ENCODE data around the gene NCR1. TPM values are rescaled to one million over a fixed set of nuclear protein-coding genes. Genes with fewer than 3 reads are reported as not detected.
"Not testable (repeated sequence)": the region's sequence is repeated elsewhere in the genome, so short reads cannot be mapped to it uniquely, and the experiment has no call there.

Gene NCR1
- total and polyA plus RNA-seq, 2 donors (not counting 1 experiment from before 2014, with no cell fraction given) = 2.4 TPM; not detected in 1

DNA sequence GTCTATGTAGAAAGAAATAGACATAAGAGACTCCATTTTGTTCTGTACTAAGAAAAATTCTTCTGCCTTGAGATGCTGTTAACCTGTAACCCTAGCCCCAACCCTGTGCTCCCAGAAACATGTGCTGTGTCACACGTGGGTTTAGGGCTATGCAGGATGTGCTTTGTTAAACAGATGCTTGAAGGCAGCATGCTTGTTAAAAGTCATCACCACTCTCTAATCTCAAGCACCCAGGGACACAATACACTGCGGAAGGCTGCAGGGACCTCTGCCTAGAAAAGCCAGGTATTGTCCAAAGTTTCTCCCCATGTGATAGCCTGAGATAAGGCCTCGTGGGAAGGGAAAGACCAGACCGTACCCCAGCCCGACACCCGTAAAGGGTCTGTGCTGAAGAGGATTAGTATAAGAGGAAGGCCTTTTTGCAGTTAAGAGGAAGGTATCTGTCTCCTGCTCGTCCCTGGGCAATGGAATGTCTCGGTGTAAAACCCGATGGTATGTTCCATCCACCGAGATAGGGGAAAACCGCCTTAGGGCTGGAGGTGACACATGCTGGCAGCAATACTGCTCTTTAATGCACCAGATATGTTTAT lies 37.9 kb downstream of the NCR1 start:
- H3K9me3 Mint-ChIP-seq (ENCODE audit: insufficient read depth); H3K4me1 ChIP-seq (ENCODE audit: control insufficient read depth in 2 of 2, insufficient read depth in 2 of 2, low read length in 2 of 2); DNase-seq; H3K4me3 Mint-ChIP-seq; H3K4me3 ChIP-seq (ENCODE audit: control extremely low read depth in 1 of 5, extremely low read depth in 1 of 5, insufficient read depth in 1 of 5, low read depth in 2 of 5, low read length in 4 of 5); H3K9me3 ChIP-seq (ENCODE audit: control extremely low read depth in 1 of 3, control insufficient read depth in 2 of 3, insufficient read depth in 1 of 3, low read length in 2 of 3); POLR2A ChIA-PET; H3K4me1 Mint-ChIP-seq; CTCF ChIA-PET; ATAC-seq (ENCODE audit: low read depth); H3K27ac ChIP-seq (ENCODE audit: low read length in 2 of 2); H3K9ac ChIP-seq (ENCODE audit: low read length); H3K4me2 ChIP-seq (replicated peaks; ENCODE audit: low read depth, low read length, poor library complexity, severe bottlenecking); H3K79me2 ChIP-seq (ENCODE audit: control insufficient read depth, insufficient read depth, low read length); H3K27me3 Mint-ChIP-seq; H3K27ac Mint-ChIP-seq; intact Hi-C loops (cut with micrococcal nuclease); H4K20me1 ChIP-seq (ENCODE audit: control insufficient read depth, insufficient read depth, low read length, poor library complexity, severe bottlenecking); H3K36me3 ChIP-seq (replicated peaks in 1 of 2; ENCODE audit: control extremely low read depth in 1 of 2, control insufficient read depth in 1 of 2, extremely low read depth in 1 of 2, insufficient read depth in 2 of 2, low read length in 1 of 2); H2AFZ ChIP-seq (ENCODE audit: insufficient read depth, low read depth, low read length, poor library complexity, severe bottlenecking): not testable (repeated sequence)
- WGBS (ENCODE audit: insufficient coverage) = 91% methylated on average over 5 of the region's 11 CpGs
- H3K27me3 ChIP-seq (replicated peaks in 1 of 4; ENCODE audit: control extremely low read depth in 1 of 4, control insufficient read depth in 3 of 4, insufficient read depth in 4 of 4, low read length in 3 of 4) = peaks cover 0 to 15% (median 0%) of the 10 kb centered on the region in 4 experiments

DNA sequence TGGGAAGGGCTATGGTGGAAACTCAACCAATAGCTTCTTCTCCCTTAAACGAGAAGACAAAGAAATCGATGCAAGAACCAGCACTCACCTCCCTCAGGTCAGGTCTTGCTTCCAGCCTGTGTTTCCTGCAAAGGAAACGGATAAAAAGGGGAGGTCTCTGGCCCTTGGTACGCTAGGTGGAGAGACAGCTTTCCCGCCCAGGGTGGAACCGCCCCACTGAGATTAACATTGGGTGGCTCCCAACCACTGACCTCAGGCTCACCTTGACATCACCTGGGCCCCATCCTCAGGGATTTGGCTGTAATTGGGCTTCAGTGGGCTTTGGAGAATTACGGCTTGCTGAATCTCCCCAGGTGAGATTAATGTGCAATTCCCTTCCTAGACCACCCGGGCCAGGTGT lies 41.4 kb downstream of the NCR1 start, which contains the start of gene NLRP7:
Gene NLRP7 (minus strand): TSS at position 150 of the 400 bp plus-strand sequence.
- POLR2A ChIA-PET = no interaction called here
- no peaks in the 10 kb centered on the region for H3K36me3 ChIP-seq (replicated peaks in 1 of 2; ENCODE audit: control extremely low read depth in 1 of 2, control insufficient read depth in 1 of 2, extremely low read depth in 1 of 2, insufficient read depth in 2 of 2, low read length in 1 of 2)
- CTCF ChIA-PET = interaction anchor here (1.4 kb wide), 1 partner anchor 13 kb away, joined by 4 read pairs; no protein-coding TSS in a partner anchor
- H3K27me3 Mint-ChIP-seq = no peaks in the 10 kb centered on the region
- no peaks in the 10 kb centered on the region for H3K9me3 Mint-ChIP-seq (ENCODE audit: insufficient read depth)
- no peaks in the 10 kb centered on the region for H3K79me2 ChIP-seq (ENCODE audit: control insufficient read depth, insufficient read depth, low read length)
- DNase-seq (no peak), ATAC-seq (ENCODE audit: low read depth) (no peak)
- no peaks in the 10 kb centered on the region for H4K20me1 ChIP-seq (ENCODE audit: control insufficient read depth, insufficient read depth, low read length, poor library complexity, severe bottlenecking)
- no peak within 1 kb of the TSS for H3K9ac ChIP-seq (ENCODE audit: low read length)
- peaks cover 0 to 5% (median 0%) of the 10 kb centered on the region in 3 donors for H3K9me3 ChIP-seq (ENCODE audit: control extremely low read depth in 1 of 3, control insufficient read depth in 2 of 3, insufficient read depth in 1 of 3, low read length in 2 of 3)
- H3K27ac ChIP-seq (ENCODE audit: low read length in 2 of 2) = no peak within 1 kb of the TSS
- no peak within 1 kb of the TSS for H3K4me3 Mint-ChIP-seq
- H3K4me1 ChIP-seq (ENCODE audit: control insufficient read depth in 2 of 2, insufficient read depth in 2 of 2, low read length in 2 of 2) = peaks cover 13 to 18% of the 10 kb centered on the region in 2 donors
- intact Hi-C loops (cut with micrococcal nuclease) = no loop called here
- no peak within 1 kb of the TSS for H3K27ac Mint-ChIP-seq
- no peak for TF ChIP-seq EZH2 (IDR thresholded peaks at IDR 0.05; ENCODE audit: borderline replicate concordance, insufficient read depth, low read depth, low read length, poor library complexity, severe bottlenecking)
- TF ChIP-seq, protein P1, sequence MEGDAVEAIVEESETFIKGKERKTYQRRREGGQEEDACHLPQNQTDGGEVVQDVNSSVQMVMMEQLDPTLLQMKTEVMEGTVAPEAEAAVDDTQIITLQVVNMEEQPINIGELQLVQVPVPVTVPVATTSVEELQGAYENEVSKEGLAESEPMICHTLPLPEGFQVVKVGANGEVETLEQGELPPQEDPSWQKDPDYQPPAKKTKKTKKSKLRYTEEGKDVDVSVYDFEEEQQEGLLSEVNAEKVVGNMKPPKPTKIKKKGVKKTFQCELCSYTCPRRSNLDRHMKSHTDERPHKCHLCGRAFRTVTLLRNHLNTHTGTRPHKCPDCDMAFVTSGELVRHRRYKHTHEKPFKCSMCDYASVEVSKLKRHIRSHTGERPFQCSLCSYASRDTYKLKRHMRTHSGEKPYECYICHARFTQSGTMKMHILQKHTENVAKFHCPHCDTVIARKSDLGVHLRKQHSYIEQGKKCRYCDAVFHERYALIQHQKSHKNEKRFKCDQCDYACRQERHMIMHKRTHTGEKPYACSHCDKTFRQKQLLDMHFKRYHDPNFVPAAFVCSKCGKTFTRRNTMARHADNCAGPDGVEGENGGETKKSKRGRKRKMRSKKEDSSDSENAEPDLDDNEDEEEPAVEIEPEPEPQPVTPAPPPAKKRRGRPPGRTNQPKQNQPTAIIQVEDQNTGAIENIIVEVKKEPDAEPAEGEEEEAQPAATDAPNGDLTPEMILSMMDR (IDR thresholded peaks at IDR 0.05) = no peak
- H2AFZ ChIP-seq (ENCODE audit: insufficient read depth, low read depth, low read length, poor library complexity, severe bottlenecking) = no peak within 1 kb of the TSS
- peaks cover 0 to 5% (median 0%) of the 10 kb centered on the region in 4 experiments for H3K27me3 ChIP-seq (replicated peaks in 1 of 4; ENCODE audit: control extremely low read depth in 1 of 4, control insufficient read depth in 3 of 4, insufficient read depth in 4 of 4, low read length in 3 of 4)
- H3K4me1 Mint-ChIP-seq = peaks cover 17% of the 10 kb centered on the region
- no peak within 1 kb of the TSS for H3K4me3 ChIP-seq (ENCODE audit: control extremely low read depth in 1 of 5, extremely low read depth in 1 of 5, insufficient read depth in 1 of 5, low read depth in 2 of 5, low read length in 4 of 5)
- whole genome bisulfite sequencing (ENCODE audit: insufficient coverage) = 88% methylated on average over 5 of the region's 8 CpGs
- no peak within 1 kb of the TSS for H3K4me2 ChIP-seq (replicated peaks; ENCODE audit: low read depth, low read length, poor library complexity, severe bottlenecking)

Data from B cell (primary cell).